Loucy (cell line): ENCODE results near the gene RBP3.

Experiments
- H2AFZ ChIP-seq: fragments of 200-600 bp; sonication (generic); 2 replicates; pipeline ENCODE4 v1.6.0; 2016; ENCODE audit warnings: antibody characterized with exemption, mild to moderate bottlenecking, low read length, moderate library complexity
- H3F3A ChIP-seq: fragments of 200-600 bp; 2 replicates; pipeline ENCODE4 v1.6.0; 2016; ENCODE audit warnings: antibody characterized with exemption, low read depth, mild to moderate bottlenecking
- H3K27me3 ChIP-seq: fragments of 200-600 bp; sonication (generic); 2 replicates; pipeline ENCODE4 v1.6.1; 2014; ENCODE audit warnings: low read length, mild to moderate bottlenecking; ENCODE audit not compliant: insufficient read depth, poor library complexity, severe bottlenecking
- H3K36me3 ChIP-seq: fragments of 200-600 bp; sonication (generic); 2 replicates; pipeline ENCODE4 v1.6.1; 2016; ENCODE audit warnings: low read length; ENCODE audit not compliant: insufficient read depth
- H3K4me1 ChIP-seq: fragments of 200-600 bp; sonication (generic); 2 replicates; pipeline ENCODE4 v1.5.1; 2014; ENCODE audit warnings: low read length, mild to moderate bottlenecking; ENCODE audit not compliant: insufficient read depth, poor library complexity, severe bottlenecking
- H3K4me2 ChIP-seq: fragments of 200-600 bp; sonication (generic); 2 replicates; pipeline ENCODE4 v1.6.0; 2014; ENCODE audit warnings: antibody characterized with exemption, low read length, low read depth, mild to moderate bottlenecking; ENCODE audit not compliant: poor library complexity, severe bottlenecking
- H3K4me3 ChIP-seq: fragments of 200-600 bp; sonication (generic); 2 replicates; pipeline ENCODE4 v1.5.1; 2014; ENCODE audit warnings: low read length, mild to moderate bottlenecking, mixed read lengths; ENCODE audit not compliant: poor library complexity, severe bottlenecking
- H3K79me2 ChIP-seq: fragments of 200-600 bp; sonication (generic); 2 replicates; pipeline ENCODE4 v1.6.1; 2014; ENCODE audit warnings: low read length; ENCODE audit not compliant: insufficient read depth
- H3K9ac ChIP-seq: fragments of 200-600 bp; sonication (generic); 2 replicates; pipeline ENCODE4 v1.6.0; 2014; ENCODE audit warnings: mild to moderate bottlenecking, low read depth, low read length, moderate library complexity; ENCODE audit not compliant: poor library complexity, severe bottlenecking
- H3K9me2 ChIP-seq: fragments of 200-600 bp; sonication (generic); replicated peaks from 2 replicates; pipeline ENCODE4 v1.6.1; 2016; ENCODE audit warnings: low read depth, low read length, mixed read lengths
- H3K9me3 ChIP-seq: fragments of 200-600 bp; sonication (generic); 2 replicates; pipeline ENCODE4 v1.6.1; 2014; ENCODE audit warnings: mild to moderate bottlenecking, antibody characterized with exemption, low read length, low read depth; ENCODE audit not compliant: insufficient read depth
- H4K20me1 ChIP-seq: fragments of 200-600 bp; sonication (generic); 2 replicates; pipeline ENCODE4 v1.6.0; 2014; ENCODE audit warnings: antibody characterized with exemption, low read length, mild to moderate bottlenecking; ENCODE audit not compliant: insufficient read depth, poor library complexity, severe bottlenecking
- CTCF ChIP-seq: fragments of 200-600 bp; sonication (generic); conservative IDR thresholded peaks from 2 replicates; pipeline ENCODE4 v1.5.1; 2014; ENCODE audit warnings: mild to moderate bottlenecking, antibody characterized with exemption, low read length
- EZH2phosphoT487 ChIP-seq: fragments of 200-600 bp; IDR thresholded peaks from 2 replicates; pipeline ENCODE4 v1.6.1; 2018; ENCODE audit warnings: antibody characterized with exemption, mild to moderate bottlenecking, moderate library complexity, borderline replicate concordance

RBP3 gene

GRCh38 chr10:47348661-47349470, 703 bp downstream of the RBP3 start:
- H3K4me3 ChIP-seq: no peak overlapping the region
- H3K9me2 ChIP-seq: no peaks in the 10 kb centered on the region
- no peaks in the 10 kb centered on the region for H4K20me1 ChIP-seq
- no peaks in the 10 kb centered on the region for H3K9me3 ChIP-seq
- H3K9ac ChIP-seq: no peak overlapping the region
- no peak overlapping the region for H2AFZ ChIP-seq
- H3K4me1 ChIP-seq: no peaks in the 10 kb centered on the region
- TF ChIP-seq EZH2phosphoT487 (no peak), CTCF (no peak)
- no peaks in the 10 kb centered on the region for H3K36me3 ChIP-seq
- H3K79me2 ChIP-seq: no peaks in the 10 kb centered on the region
- H3K27me3 ChIP-seq: no peaks in the 10 kb centered on the region
- H3F3A ChIP-seq: no peaks in the 10 kb centered on the region
- H3K4me2 ChIP-seq: no peak overlapping the region

- H3F3A ChIP-seq: no peaks in the 10 kb centered on the region
- H3K9me2 ChIP-seq: no peaks in the 10 kb centered on the region
- TF ChIP-seq EZH2phosphoT487: no peak
- no peak for TF ChIP-seq CTCF
- H2AFZ ChIP-seq: no peak overlapping the region
- H3K4me2 ChIP-seq: no peak overlapping the region
- H3K4me3 ChIP-seq: no peak overlapping the region
- no peaks in the 10 kb centered on the region for H3K27me3 ChIP-seq
- H4K20me1 ChIP-seq: no peaks in the 10 kb centered on the region
- H3K9ac ChIP-seq: no peak overlapping the region
- H3K79me2 ChIP-seq: no peaks in the 10 kb centered on the region
- no peaks in the 10 kb centered on the region for H3K4me1 ChIP-seq
- no peaks in the 10 kb centered on the region for H3K36me3 ChIP-seq
- no peaks in the 10 kb centered on the region for H3K9me3 ChIP-seq
Measured at GRCh38 chr10:47349516-47349915, 1.4 kb downstream of the RBP3 start.

- H3K36me3 ChIP-seq: no peaks in the 10 kb centered on the region
- H4K20me1 ChIP-seq: no peaks in the 10 kb centered on the region
- no peaks in the 10 kb centered on the region for H3K27me3 ChIP-seq
- H3K9ac ChIP-seq: no peak overlapping the region
- TF ChIP-seq EZH2phosphoT487 (no peak), CTCF (no peak)
- H3K4me1 ChIP-seq: no peaks in the 10 kb centered on the region
- no peak overlapping the region for H3K4me2 ChIP-seq
- no peak overlapping the region for H3K4me3 ChIP-seq
- H3K9me2 ChIP-seq: no peaks in the 10 kb centered on the region
- H3K9me3 ChIP-seq: no peaks in the 10 kb centered on the region
- H3F3A ChIP-seq: no peaks in the 10 kb centered on the region
- no peak overlapping the region for H2AFZ ChIP-seq
- no peaks in the 10 kb centered on the region for H3K79me2 ChIP-seq
Measured at GRCh38 chr10:47349941-47350371, 1.8 kb downstream of the RBP3 start.
